ENCODE results near the gene HYAL2. TPM values are rescaled to one million over a fixed set of nuclear protein-coding genes. Genes with fewer than 3 reads are reported as not detected.

HYAL2 gene
- total RNA-seq, 6 experiments from 2014 or later: 13.0 to 41.6 (median 21.2) TPM

DNA sequence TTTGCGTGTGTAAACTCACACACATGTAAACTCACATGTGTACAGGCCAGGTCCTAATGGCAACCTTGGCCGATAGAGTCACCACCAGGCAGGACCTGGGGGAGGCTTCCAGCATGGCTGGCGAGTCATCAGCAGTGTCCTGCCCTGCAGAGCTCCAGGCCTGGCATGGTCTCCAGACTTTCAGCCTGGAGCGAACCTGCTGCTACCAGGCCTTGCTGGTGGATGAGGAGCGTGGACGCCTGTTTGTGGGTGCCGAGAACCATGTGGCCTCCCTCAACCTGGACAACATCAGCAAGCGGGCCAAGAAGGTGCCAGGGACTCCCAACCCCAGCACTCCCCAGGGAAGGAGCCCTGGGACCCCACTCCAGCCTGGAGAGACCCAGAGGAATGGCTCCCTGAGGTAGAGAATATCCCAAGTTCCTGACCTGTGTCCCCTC lies 52.5 kb downstream of the HYAL2 start:
- Histone ChIP-seq H3K27ac (no peak overlapping the region), H3K4me1 (peaks cover 0 to 41% (median 5%) of the 10 kb centered on the region in 4 donors), H3K36me3 (no peaks in the 10 kb centered on the region), H3K27me3 (no peaks in the 10 kb centered on the region), H3K9me3 (no peaks in the 10 kb centered on the region), H3K4me3 (no peak overlapping the region)
- WGBS (ENCODE audit: insufficient coverage, low coverage, low lambda C conversion rate, missing lambda C conversion rate): no CpG with 5 or more reads among the region's 8 CpGs
- no peak for ATAC-seq
- intact Hi-C loops (cut with DNase I): loop anchor here (5.0 to 10.0 kb wide), 3 partner anchors 43 to 145 kb away; partner anchors contain the start of gene HYAL2 (in 1 of the 2)
- TF ChIP-seq, protein P1, sequence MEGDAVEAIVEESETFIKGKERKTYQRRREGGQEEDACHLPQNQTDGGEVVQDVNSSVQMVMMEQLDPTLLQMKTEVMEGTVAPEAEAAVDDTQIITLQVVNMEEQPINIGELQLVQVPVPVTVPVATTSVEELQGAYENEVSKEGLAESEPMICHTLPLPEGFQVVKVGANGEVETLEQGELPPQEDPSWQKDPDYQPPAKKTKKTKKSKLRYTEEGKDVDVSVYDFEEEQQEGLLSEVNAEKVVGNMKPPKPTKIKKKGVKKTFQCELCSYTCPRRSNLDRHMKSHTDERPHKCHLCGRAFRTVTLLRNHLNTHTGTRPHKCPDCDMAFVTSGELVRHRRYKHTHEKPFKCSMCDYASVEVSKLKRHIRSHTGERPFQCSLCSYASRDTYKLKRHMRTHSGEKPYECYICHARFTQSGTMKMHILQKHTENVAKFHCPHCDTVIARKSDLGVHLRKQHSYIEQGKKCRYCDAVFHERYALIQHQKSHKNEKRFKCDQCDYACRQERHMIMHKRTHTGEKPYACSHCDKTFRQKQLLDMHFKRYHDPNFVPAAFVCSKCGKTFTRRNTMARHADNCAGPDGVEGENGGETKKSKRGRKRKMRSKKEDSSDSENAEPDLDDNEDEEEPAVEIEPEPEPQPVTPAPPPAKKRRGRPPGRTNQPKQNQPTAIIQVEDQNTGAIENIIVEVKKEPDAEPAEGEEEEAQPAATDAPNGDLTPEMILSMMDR (IDR thresholded peaks at IDR 0.05): no peak
- TF ChIP-seq POLR2A (IDR thresholded peaks at IDR 0.05): no peak
- no peak for DNase-seq

DNA sequence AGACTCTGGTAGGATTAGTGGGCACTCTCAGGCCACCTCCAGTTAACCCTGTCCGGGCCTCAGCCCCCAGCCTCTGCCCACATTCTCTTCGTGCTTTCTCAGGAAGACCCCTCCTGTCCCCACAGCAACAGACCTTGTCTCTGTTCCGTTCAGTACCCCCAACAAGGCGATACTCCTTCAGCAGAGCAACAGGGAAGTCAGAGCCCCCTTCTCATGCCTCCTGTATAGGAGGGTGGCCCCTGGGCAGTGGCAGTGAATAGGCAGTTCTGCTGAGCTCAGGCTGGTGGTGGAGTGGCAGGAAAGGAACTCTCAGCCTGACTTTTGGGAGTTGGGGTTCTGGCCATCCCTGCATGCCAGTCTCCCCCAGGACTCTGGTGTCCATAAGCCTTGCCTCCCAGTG lies 53.1 kb downstream of the HYAL2 start:
- WGBS (ENCODE audit: insufficient coverage, low coverage, low lambda C conversion rate, missing lambda C conversion rate): no CpG with 5 or more reads among the region's 4 CpGs
- intact Hi-C loops (cut with DNase I): loop anchor here (5.0 to 10.0 kb wide), 2 partner anchors 42 to 145 kb away; no protein-coding TSS in a partner anchor
- peaks cover 0 to 41% (median 5%) of the 10 kb centered on the region in 4 donors for H3K4me1 ChIP-seq
- DNase-seq: no peak
- H3K27ac ChIP-seq: no peak overlapping the region
- no peak for ATAC-seq
- H3K36me3 ChIP-seq: no peaks in the 10 kb centered on the region
- TF ChIP-seq POLR2A (IDR thresholded peaks at IDR 0.05): no peak
- TF ChIP-seq, protein P1 (IDR thresholded peaks at IDR 0.05): no peak
- H3K27me3 ChIP-seq: no peaks in the 10 kb centered on the region
- no peaks in the 10 kb centered on the region for H3K9me3 ChIP-seq
- no peak overlapping the region for H3K4me3 ChIP-seq

DNA sequence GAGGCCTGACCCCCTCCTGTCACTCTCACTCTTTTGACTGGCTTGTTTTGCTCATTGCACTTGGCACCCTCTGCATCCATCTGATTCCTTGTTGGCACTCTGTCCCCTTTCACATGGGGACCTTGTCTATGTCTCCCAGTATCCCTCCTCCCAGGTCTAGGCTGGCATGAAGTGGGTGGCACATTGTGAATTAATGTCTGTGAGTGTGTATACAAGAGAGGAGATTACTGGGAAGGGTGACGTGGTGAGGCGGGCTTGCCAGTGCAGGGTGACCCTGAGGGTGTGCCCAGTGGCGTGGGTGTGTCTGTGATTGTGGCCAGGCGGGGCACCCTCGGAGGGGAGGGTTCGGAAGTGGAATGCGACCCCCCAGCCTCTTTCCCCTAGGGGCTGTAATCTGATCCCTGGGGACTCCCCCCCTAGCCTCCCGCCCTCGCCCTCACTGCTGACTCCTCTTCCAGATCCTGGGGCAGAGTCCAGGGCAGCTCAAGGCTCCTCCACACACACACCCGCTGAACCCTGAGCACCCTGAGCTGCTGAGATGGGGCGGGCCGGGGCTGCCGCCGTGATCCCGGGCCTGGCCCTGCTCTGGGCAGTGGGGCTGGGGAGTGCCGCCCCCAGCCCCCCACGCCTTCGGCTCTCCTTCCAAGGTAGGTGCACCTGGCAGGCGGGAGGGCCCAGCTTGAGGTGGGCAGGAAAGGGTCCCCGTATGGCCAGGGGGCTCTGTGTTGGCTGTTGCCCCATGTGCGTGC lies 53.7 kb downstream of the HYAL2 start, which contains the start of gene SEMA3B:
Gene SEMA3B, plus strand, starts transcription at position 445 of the 749 bp plus-strand sequence. Its CDS starts 94 bp downstream, at position 539.
- ATAC-seq (peak in 1 of 4 donors; percentile 11), DNase-seq (no peak)
- intact Hi-C loops (cut with DNase I): loop anchor here (5.0 to 10.0 kb wide), 2 partner anchors 42 to 144 kb away; no protein-coding TSS in a partner anchor
- no peak within 1 kb of the TSS for H3K27ac ChIP-seq
- WGBS (ENCODE audit: insufficient coverage, low coverage, low lambda C conversion rate, missing lambda C conversion rate): 22% methylated on average over 8 of the region's 21 CpGs
- no peak within 1 kb of the TSS for H3K4me3 ChIP-seq
- no peaks in the 10 kb centered on the region for H3K36me3 ChIP-seq
- H3K9me3 ChIP-seq: no peaks in the 10 kb centered on the region
- H3K27me3 ChIP-seq: no peaks in the 10 kb centered on the region
- TF ChIP-seq, protein P1 (IDR thresholded peaks at IDR 0.05): no peak
- no peak for TF ChIP-seq POLR2A (IDR thresholded peaks at IDR 0.05)
- H3K4me1 ChIP-seq: peaks cover 0 to 36% (median 4%) of the 10 kb centered on the region in 4 donors

DNA sequence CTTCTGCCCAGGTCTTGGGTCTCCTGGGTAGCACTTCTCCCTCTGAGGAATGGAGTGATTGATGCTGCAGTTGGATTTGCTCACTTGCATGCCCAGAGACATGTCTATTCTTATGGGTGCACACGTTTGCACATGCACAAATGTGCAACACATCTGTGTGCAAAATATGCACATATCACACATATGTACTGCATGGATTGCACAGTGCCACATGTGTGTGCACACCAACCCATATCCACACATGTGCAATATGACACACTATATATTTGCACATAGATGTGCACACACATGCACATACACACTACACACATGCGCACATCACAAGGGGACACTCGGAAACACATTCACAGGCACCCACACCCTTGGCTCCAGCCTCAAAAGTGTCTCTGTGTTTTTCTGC lies 54.3 kb downstream of the HYAL2 start:
- Histone ChIP-seq H3K4me3 (no peak overlapping the region), H3K4me1 (peaks cover 0 to 31% (median under 1%) of the 10 kb centered on the region in 4 donors), H3K36me3 (no peaks in the 10 kb centered on the region), H3K27me3 (no peaks in the 10 kb centered on the region), H3K9me3 (no peaks in the 10 kb centered on the region), H3K27ac (no peak overlapping the region)
- intact Hi-C loops (cut with DNase I): loop anchor here (5.0 to 10.0 kb wide), 2 partner anchors 41 to 143 kb away; no protein-coding TSS in a partner anchor
- TF ChIP-seq, protein P1 (IDR thresholded peaks at IDR 0.05): no peak
- no peak for TF ChIP-seq POLR2A (IDR thresholded peaks at IDR 0.05)
- WGBS (ENCODE audit: insufficient coverage, low coverage, low lambda C conversion rate, missing lambda C conversion rate): 60% methylated on average over 3 of the region's 3 CpGs
- ATAC-seq (no peak), DNase-seq (no peak)

Other genes starting within 250 kb of the HYAL2 start
- 10 to 100 TPM; 42.1 to 62.4 (median 46.4) TPM for gene RBM5, start 233.8 kb downstream of the HYAL2 start, total RNA-seq
- gene SEMA3F, start 167.4 kb downstream of the HYAL2 start, total RNA-seq: 1 to 10 TPM; 1.2 to 5.9 (median 4.2) TPM
- gene GNAT1, start 131.1 kb downstream of the HYAL2 start, total RNA-seq: under 1 TPM in 1 of 6 experiments, not detected in 5; 0.07 TPM
- gene SLC38A3, start 117.5 kb downstream of the HYAL2 start, total RNA-seq: 100 to 1,000 TPM in 4 of 6 experiments, 10 to 100 TPM in 2; 77.7 to 311 (median 190) TPM
- gene GNAI2, start 86.5 kb downstream of the HYAL2 start, total RNA-seq: 100 to 1,000 TPM in 2 of 6 experiments, 10 to 100 TPM in 4; 73.3 to 125 (median 98.7) TPM
- 1 to 10 TPM; 1.7 to 4.5 (median 2.6) TPM for gene SEMA3B, start 53.6 kb downstream of the HYAL2 start, total RNA-seq
- gene LSMEM2, start 43.7 kb downstream of the HYAL2 start, total RNA-seq: not detected
- 10 to 100 TPM; 40.8 to 71.0 (median 56.3) TPM for gene IFRD2, start 30.3 kb downstream of the HYAL2 start, total RNA-seq
- gene HYAL3, start 23.3 kb downstream of the HYAL2 start, total RNA-seq: 1 to 10 TPM; 1.8 to 7.5 (median 3.1) TPM
- 1 to 10 TPM; 2.5 to 6.2 (median 3.5) TPM for gene NAA80, start 23.3 kb downstream of the HYAL2 start, total RNA-seq
- 100 to 1,000 TPM in 4 of 6 experiments, 10 to 100 TPM in 2; 90.6 to 157 (median 136) TPM for gene HYAL1, start 19.2 kb downstream of the HYAL2 start, total RNA-seq
- 10 to 100 TPM in 5 of 6 experiments, 1 to 10 TPM in 1; 9.7 to 36.9 (median 12.5) TPM for gene TUSC2, start 5.5 kb upstream of the HYAL2 start, total RNA-seq
- 10 to 100 TPM in 3 of 6 experiments, 1 to 10 TPM in 3; 5.2 to 17.8 (median 9.1) TPM for gene RASSF1, start 18.1 kb upstream of the HYAL2 start, total RNA-seq
- under 1 TPM; 0.25 to 0.70 (median 0.46) TPM for gene ZMYND10, start 23.0 kb upstream of the HYAL2 start, total RNA-seq
- gene NPRL2, start 28.0 kb upstream of the HYAL2 start, total RNA-seq: 10 to 100 TPM; 10.6 to 18.3 (median 14.4) TPM
- gene CYB561D2, start 28.1 kb upstream of the HYAL2 start, total RNA-seq: 10 to 100 TPM; 14.3 to 29.4 (median 20.7) TPM
- gene TMEM115, start 36.8 kb upstream of the HYAL2 start, total RNA-seq: 10 to 100 TPM; 15.0 to 30.9 (median 19.2) TPM
- under 1 TPM in 5 of 6 experiments, not detected in 1; 0.06 to 0.39 (median 0.26) TPM for gene CACNA2D2, start 180.9 kb upstream of the HYAL2 start, total RNA-seq
- gene C3orf18, start 245.0 kb upstream of the HYAL2 start, total RNA-seq: 1 to 10 TPM; 2.0 to 7.8 (median 2.8) TPM
- gene HEMK1, start 246.8 kb upstream of the HYAL2 start, total RNA-seq: 10 to 100 TPM; 10.5 to 19.4 (median 14.0) TPM

All from right lobe of liver (tissue), 6 donors.